Thymus (tissue), 11 donors: Measurements from ENCODE around the gene RBFOX2. TPM values are rescaled to one million over a fixed set of nuclear protein-coding genes. Genes with fewer than 3 reads are reported as not detected.
"Not testable (repeated sequence)": the region's sequence is repeated elsewhere in the genome, so short reads cannot be mapped to it uniquely, and the experiment has no call there.

Source experiments
- DNase-seq, 9 donors: peaks; one replicate each; pipeline ENCODE4 v3.0.0-alpha.2; 2013; ENCODE audit warnings: low spot score in 9 of 9, low read depth in 6 of 9, missing footprints in 1 of 9
- H3K27ac ChIP-seq, 2 donors: one replicate each; pipeline ENCODE4 v1.5.1; 2013; ENCODE audit warnings: control low read depth in 1 of 2, low read depth in 1 of 2, low read length in 1 of 2, mild to moderate bottlenecking in 1 of 2, moderate library complexity in 1 of 2
- H3K27me3 ChIP-seq, 2 donors: one replicate each; pipeline ENCODE4 v1.5.1; 2013; ENCODE audit warnings: low read length in 1 of 2; ENCODE audit not compliant: control insufficient read depth in 2 of 2, insufficient read depth in 1 of 2
- H3K36me3 ChIP-seq, 2 donors: one replicate each; pipeline ENCODE4 v1.5.1; 2013; ENCODE audit warnings: low read length in 1 of 2, mild to moderate bottlenecking in 1 of 2, moderate library complexity in 1 of 2; ENCODE audit not compliant: control insufficient read depth in 2 of 2, insufficient read depth in 2 of 2
- H3K4me1 ChIP-seq, 2 donors: one replicate each; pipeline ENCODE4 v1.5.1; 2013; ENCODE audit warnings: low read length in 2 of 2; ENCODE audit not compliant: control insufficient read depth in 2 of 2, insufficient read depth in 2 of 2
- H3K4me3 ChIP-seq, 2 donors: one replicate each; pipeline ENCODE4 v1.5.1; 2013; ENCODE audit warnings: low read length in 2 of 2, control low read depth in 1 of 2, mild to moderate bottlenecking in 1 of 2
- H3K9me3 ChIP-seq, 2 donors: one replicate each; pipeline ENCODE4 v1.5.1; 2013; ENCODE audit warnings: low read length in 1 of 2, mild to moderate bottlenecking in 1 of 2; ENCODE audit not compliant: control insufficient read depth in 2 of 2, insufficient read depth in 1 of 2
- WGBS: extraction: QIAGEN DNeasy Blood & Tissue Kit; methylation state at CpG from one replicate; pipeline ENCODE4 v1.1.7; 2013; 5-methylcytosine and 5-hydroxymethylcytosine counted together
- polyA plus RNA-seq: library from polyadenylated mRNA; stranded (reverse); fragments of 200-250 nt; gene quantifications from one replicate; pipeline ENCODE4 v1.2.3, GENCODE V29; 2013
- total RNA-seq: library from RNA; stranded (reverse); fragments of 120-200 nt; gene quantifications from one replicate; pipeline ENCODE4 v1.2.4, GENCODE V29; 2013
- donor health status: healthy.

RBFOX2 gene
- total and polyA plus RNA-seq, 2 donors = 10.2 to 14.9 TPM

DNA sequence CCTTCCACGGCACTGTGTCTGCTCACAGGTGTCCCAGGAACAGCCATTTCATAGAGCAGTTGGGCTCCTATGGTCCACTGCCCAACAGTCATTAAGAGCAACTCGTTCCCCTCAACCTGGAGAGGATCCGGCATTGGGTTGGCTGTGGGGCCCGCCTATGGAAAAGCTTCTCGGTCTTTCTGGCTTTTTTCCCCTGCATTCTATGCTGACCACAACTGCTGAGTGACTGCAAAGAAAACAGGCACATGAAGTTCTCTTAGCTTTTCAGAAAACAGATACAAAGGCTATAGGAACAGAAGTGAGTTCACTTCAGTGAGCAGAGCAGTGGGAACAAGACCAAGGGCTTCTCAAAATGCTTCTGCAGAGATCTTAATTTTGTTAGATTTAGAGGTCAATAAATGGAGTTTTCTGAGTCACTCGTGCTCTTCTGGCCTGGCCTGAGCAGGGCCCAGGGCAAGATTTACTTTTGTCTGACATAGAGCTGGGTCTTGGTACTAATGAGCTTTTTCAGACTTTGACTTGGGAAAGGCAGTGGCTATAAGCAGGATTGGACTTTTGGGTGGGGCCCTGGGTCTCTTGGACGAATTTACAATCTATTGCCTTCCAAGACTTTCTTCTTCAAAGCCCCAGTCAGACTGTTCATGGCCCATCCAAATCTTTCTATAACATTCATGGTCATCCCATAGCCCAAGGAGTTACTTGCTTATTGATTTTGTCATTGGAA is 324.6 kb downstream of the RBFOX2 start:
- H3K27me3 ChIP-seq = no peaks in the 10 kb centered on the region
- H3K4me1 ChIP-seq = no peaks in the 10 kb centered on the region
- H3K9me3 ChIP-seq = no peaks in the 10 kb centered on the region
- no peak overlapping the region for H3K27ac ChIP-seq
- H3K4me3 ChIP-seq = no peak overlapping the region
- H3K36me3 ChIP-seq = no peaks in the 10 kb centered on the region
- WGBS = 95% methylated on average over 7 of the region's 7 CpGs
- DNase-seq = no peak

DNA sequence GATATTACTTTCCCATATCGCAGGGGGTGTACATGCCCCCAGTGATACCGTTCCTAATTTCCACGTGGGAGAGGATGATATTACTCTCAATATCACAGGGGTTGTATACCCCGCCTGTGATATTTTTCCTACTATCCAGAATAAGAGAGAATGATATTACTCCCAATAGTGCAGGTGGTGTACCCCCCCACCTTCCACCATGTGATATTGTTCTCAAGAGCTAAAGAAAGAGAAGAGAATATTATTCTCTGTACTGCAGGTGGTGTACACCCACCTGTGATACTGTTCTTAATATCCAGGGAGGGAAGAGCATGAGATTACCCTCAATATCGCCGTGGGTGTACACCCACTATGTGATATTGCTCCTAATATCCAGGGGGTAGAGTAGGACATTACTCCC is 328.8 kb downstream of the RBFOX2 start:
- not testable (repeated sequence) for H3K4me1 ChIP-seq, H3K27ac ChIP-seq, H3K4me3 ChIP-seq, H3K27me3 ChIP-seq, H3K36me3 ChIP-seq, H3K9me3 ChIP-seq
- WGBS = 86% methylated on average over 6 of the region's 6 CpGs
- DNase-seq = peak in 2 of 9 donors; percentile 20 to 24

DNA sequence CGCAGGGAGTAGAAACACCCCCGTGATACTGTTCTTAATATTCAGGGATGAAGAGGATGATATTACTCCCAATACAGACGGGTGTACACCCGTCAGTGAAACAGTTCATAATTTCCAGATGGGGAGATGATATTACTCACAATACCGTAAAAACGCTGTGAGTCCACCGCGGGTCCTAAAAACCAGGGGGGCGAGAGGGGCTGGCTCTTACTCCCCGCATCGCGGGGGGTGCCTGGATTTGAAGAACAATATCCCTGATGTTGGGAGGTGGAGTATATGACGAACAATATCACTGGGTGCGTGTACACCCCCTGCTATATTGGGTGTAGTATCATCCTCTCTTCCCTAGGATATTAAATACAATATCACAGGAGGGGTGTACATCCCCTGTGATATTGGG is 331.5 kb downstream of the RBFOX2 start:
- H3K4me3 ChIP-seq = no peak overlapping the region
- H3K4me1 ChIP-seq = no peaks in the 10 kb centered on the region
- no peaks in the 10 kb centered on the region for H3K9me3 ChIP-seq
- H3K27me3 ChIP-seq = no peaks in the 10 kb centered on the region
- H3K27ac ChIP-seq = no peak overlapping the region
- DNase-seq = peak in 5 of 9 donors; percentile 30 to 71 (median 42)
- 88% methylated on average over 14 of the region's 14 CpGs for WGBS
- H3K36me3 ChIP-seq = no peaks in the 10 kb centered on the region

DNA sequence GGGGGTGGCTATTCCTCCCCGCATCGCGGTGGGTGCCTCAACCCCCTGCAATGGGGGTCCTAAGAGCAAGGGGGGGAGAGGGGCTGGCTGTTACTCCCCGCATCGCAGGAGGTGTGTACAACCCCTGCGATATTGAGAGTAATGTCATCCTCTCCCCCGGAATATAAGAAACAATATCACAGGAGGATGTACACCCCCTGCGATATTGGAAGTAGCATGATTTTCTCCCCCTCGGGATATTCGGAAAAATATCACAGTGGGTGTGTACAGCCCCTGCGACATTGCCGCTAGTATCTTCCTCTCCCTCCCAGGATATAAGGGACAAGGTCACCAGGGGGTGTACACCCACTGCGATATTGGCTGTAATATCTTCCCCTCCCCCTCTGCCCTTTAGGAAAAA is 333.4 kb downstream of the RBFOX2 start:
- WGBS = 88% methylated on average over 13 of the region's 13 CpGs
- H3K27ac ChIP-seq = no peak overlapping the region
- peak in 2 of 9 donors; percentile 24 to 54 for DNase-seq

DNA sequence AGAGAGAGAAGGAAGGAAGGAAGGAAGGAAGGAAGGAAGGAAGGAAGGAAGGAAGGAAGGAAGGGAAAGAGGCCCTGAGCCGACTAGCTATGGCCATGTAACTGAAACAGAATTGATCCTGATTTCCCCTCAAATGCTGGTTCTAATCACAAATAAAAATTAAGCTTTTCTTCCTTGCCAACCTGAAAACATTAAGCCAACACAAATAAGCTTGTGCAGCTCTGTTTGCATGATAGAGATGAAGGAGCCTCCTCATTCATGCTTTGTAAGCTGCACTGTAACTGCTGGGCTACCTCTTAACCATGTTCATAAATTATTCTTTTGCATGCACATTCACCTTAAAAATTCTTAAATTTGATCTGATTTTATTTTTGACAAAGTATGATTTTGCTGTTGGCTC is 338.6 kb downstream of the RBFOX2 start:
- H3K4me1 ChIP-seq = no peaks in the 10 kb centered on the region
- 23% methylated on average over 1 of the region's 1 CpG for WGBS
- H3K27ac ChIP-seq = no peak overlapping the region
- H3K27me3 ChIP-seq = no peaks in the 10 kb centered on the region
- H3K36me3 ChIP-seq = no peaks in the 10 kb centered on the region
- DNase-seq = no peak
- no peak overlapping the region for H3K4me3 ChIP-seq
- no peaks in the 10 kb centered on the region for H3K9me3 ChIP-seq

More for the DNA sequence above, 333.4 kb downstream of the RBFOX2 start:
- H3K27me3 ChIP-seq = no peaks in the 10 kb centered on the region
- H3K9me3 ChIP-seq = no peaks in the 10 kb centered on the region
- no peaks in the 10 kb centered on the region for H3K4me1 ChIP-seq
- no peaks in the 10 kb centered on the region for H3K36me3 ChIP-seq
- no peak overlapping the region for H3K4me3 ChIP-seq

DNA sequence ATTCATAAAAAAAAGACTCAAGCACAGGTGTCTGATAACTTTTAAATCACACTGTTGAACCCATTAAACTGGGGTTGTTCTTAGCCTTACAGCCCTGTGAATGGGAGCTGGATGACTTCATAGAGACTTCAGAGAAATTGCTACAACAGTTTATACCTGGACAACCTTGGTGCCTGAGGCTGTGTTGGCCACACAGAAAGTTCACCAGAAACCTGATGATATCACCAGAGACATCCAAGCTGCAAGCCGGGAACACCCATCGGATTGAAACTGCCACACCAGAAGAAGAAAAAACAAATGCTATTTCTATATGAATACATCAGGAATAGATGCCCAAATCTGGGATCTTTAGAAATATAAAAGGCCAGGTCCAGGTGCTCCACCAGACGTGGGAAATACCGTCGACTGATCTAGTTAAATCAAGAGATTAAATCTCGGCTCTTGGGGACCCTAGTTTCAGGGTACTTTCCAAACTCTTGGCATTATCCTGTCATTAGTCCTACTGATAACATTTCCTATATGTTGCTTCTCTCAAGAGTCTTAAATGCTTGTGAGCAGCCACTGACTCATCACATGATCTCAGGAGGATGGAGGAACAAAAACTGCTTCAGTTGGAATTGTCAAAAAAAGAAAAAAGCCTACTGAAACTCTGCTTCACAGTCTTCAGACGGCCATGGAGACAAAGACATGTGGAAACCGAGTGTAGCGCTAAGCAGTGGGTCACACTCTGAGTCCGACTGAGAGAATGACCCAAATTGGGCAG is 339.5 kb downstream of the RBFOX2 start:
- Histone ChIP-seq H3K27me3 (no peaks in the 10 kb centered on the region), H3K4me3 (no peak overlapping the region), H3K9me3 (no peaks in the 10 kb centered on the region), H3K27ac (no peak overlapping the region), H3K36me3 (no peaks in the 10 kb centered on the region), H3K4me1 (no peaks in the 10 kb centered on the region)
- WGBS = 87% methylated on average over 10 of the region's 10 CpGs
- DNase-seq = no peak

Other genes starting within 250 kb of the RBFOX2 start
- gene APOL3, start 131.9 kb upstream of the RBFOX2 start, total RNA-seq = 35.1 TPM
- gene APOL3, start 131.9 kb upstream of the RBFOX2 start, polyA plus RNA-seq = 42.6 TPM
- gene APOL4, start 173.0 kb upstream of the RBFOX2 start, total RNA-seq = 4.8 TPM
- gene APOL4, start 173.0 kb upstream of the RBFOX2 start, polyA plus RNA-seq = 53.0 TPM
- 25.3 TPM for gene APOL2, start 210.7 kb upstream of the RBFOX2 start, total RNA-seq
- gene APOL2, start 210.7 kb upstream of the RBFOX2 start, polyA plus RNA-seq = 56.1 TPM
- 14.2 TPM for gene APOL1, start 224.3 kb upstream of the RBFOX2 start, total RNA-seq
- 62.6 TPM for gene APOL1, start 224.3 kb upstream of the RBFOX2 start, polyA plus RNA-seq